Ascending aorta (tissue), 2 donors: Measurements from ENCODE around the gene PCDH9. TPM values are rescaled to one million over a fixed set of nuclear protein-coding genes. Genes with fewer than 3 reads are reported as not detected.

ENCODE experiments used
- DNase-seq, 2 donors: peaks; one replicate each; pipeline ENCODE4 v3.0.0-alpha.2; 2019; ENCODE audit warnings: low spot score in 2 of 2
- H3K27ac ChIP-seq, 2 donors: fragments of 200-600 bp; sonication (generic); one replicate each; pipeline ENCODE4 v1.5.1; 2016 to 2017; ENCODE audit warnings: mild to moderate bottlenecking in 1 of 2
- H3K27me3 ChIP-seq: fragments of 200-600 bp; sonication (generic); one replicate; pipeline ENCODE4 v1.5.1; 2017
- H3K36me3 ChIP-seq, 2 donors: fragments of 200-600 bp; sonication (generic); one replicate each; pipeline ENCODE4 v1.5.1; 2016
- H3K4me1 ChIP-seq, 2 donors: fragments of 200-600 bp; sonication (generic); one replicate each; pipeline ENCODE4 v1.5.1; 2016 to 2017; ENCODE audit warnings: mild to moderate bottlenecking in 1 of 2
- H3K4me3 ChIP-seq, 2 donors: fragments of 200-600 bp; sonication (generic); one replicate each; pipeline ENCODE4 v1.5.1; 2016 to 2017; ENCODE audit warnings: mild to moderate bottlenecking in 1 of 2
- H3K9me3 ChIP-seq, 2 donors: fragments of 200-600 bp; sonication (generic); one replicate each; pipeline ENCODE4 v1.5.1; 2016
- intact Hi-C: fragments of 100-400 bp; cut with DNase I; formaldehyde crosslinking; loops from one replicate; pipeline ENCODE4 v1.15.1; 2023
- total RNA-seq: library from RNA; depleted of rRNA; stranded (reverse); fragments of >200 nt; gene quantifications from one replicate; pipeline ENCODE4 v1.1.0, GENCODE V29; 2016
- TF ChIP-seq, protein P1 (sequence below), 3 experiments: fragments of 200-600 bp in 2 of 3; fragments of 450-650 bp in 1 of 3; sonication (generic) in 2 of 3; IDR thresholded peaks; one replicate each; pipeline ENCODE4 v1.5.1; 2016 to 2019; ENCODE audit warnings: antibody characterized with exemption in 3 of 3, mild to moderate bottlenecking in 1 of 3, moderate library complexity in 1 of 3

PCDH9 gene
- total RNA-seq, 1 donor from 2014 or later, result 3.6 TPM

- H3K9me3 ChIP-seq, result no peaks in the 10 kb centered on the region
- H3K36me3 ChIP-seq, result no peaks in the 10 kb centered on the region
- no peaks in the 10 kb centered on the region for H3K4me1 ChIP-seq
- TF ChIP-seq, protein P1, sequence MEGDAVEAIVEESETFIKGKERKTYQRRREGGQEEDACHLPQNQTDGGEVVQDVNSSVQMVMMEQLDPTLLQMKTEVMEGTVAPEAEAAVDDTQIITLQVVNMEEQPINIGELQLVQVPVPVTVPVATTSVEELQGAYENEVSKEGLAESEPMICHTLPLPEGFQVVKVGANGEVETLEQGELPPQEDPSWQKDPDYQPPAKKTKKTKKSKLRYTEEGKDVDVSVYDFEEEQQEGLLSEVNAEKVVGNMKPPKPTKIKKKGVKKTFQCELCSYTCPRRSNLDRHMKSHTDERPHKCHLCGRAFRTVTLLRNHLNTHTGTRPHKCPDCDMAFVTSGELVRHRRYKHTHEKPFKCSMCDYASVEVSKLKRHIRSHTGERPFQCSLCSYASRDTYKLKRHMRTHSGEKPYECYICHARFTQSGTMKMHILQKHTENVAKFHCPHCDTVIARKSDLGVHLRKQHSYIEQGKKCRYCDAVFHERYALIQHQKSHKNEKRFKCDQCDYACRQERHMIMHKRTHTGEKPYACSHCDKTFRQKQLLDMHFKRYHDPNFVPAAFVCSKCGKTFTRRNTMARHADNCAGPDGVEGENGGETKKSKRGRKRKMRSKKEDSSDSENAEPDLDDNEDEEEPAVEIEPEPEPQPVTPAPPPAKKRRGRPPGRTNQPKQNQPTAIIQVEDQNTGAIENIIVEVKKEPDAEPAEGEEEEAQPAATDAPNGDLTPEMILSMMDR (IDR thresholded peaks at IDR 0.05), result no peak
- H3K4me3 ChIP-seq, result no peak overlapping the region
- H3K27ac ChIP-seq, result no peak overlapping the region
- intact Hi-C loops, result no loop called here
- H3K27me3 ChIP-seq, result no peaks in the 10 kb centered on the region
- no peak for DNase-seq
These were observed 701.1 kb downstream of the PCDH9 start for GRCh38 chr13:66528944-66529576.

- TF ChIP-seq, protein P1 (IDR thresholded peaks at IDR 0.05), result no peak
- Histone ChIP-seq H3K36me3 (no peaks in the 10 kb centered on the region), H3K4me1 (no peaks in the 10 kb centered on the region), H3K27me3 (no peaks in the 10 kb centered on the region), H3K4me3 (no peak overlapping the region), H3K27ac (no peak overlapping the region), H3K9me3 (no peaks in the 10 kb centered on the region)
- intact Hi-C loops, result no loop called here
- no peak for DNase-seq
These were observed 702.0 kb downstream of the PCDH9 start for GRCh38 chr13:66528180-66528579.

DNA sequence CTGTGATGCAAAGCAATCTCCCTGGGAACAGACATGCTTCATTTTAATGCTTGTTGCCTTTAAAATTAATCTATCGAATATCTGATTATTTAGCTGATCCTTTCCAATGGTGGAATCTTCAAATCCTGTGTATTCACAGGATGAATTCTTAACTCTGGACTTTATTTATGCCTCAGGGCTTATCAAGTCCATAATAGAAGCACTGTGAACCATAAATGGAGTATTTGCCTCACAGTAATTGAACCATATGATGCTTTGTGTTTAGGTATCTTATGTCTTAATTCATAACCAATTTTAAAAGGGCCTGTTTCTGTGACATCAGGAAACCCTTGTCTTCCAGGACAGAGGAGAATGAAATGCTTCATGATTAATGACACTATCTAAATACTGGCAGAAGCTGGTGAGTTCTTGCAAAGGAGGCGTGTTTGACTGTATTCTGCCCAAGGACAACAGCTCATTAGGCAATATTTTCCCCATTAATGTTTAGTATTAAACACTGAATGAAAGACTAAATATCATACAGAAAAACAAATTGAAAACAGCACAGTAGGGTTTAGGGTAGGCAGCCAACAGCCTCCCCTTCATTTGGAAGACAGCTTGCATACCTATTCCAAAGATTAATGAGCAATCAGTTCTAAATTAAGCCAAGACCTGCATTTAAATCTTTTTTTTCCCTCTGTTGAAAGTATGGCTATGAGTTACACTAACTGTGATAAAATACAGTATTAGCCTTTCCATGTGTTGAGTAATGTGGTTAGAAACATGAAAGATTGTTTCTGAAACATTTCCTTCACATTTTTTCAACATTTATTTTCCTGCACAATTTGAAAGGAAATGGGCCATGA is 709.4 kb downstream of the PCDH9 start:
- intact Hi-C loops, result no loop called here
- Histone ChIP-seq H3K9me3 (no peaks in the 10 kb centered on the region), H3K27me3 (no peaks in the 10 kb centered on the region), H3K27ac (no peak overlapping the region), H3K4me3 (no peak overlapping the region), H3K4me1 (no peaks in the 10 kb centered on the region), H3K36me3 (no peaks in the 10 kb centered on the region)
- no peak for DNase-seq
- TF ChIP-seq, protein P1 (IDR thresholded peaks at IDR 0.05), result no peak

- intact Hi-C loops, result no loop called here
- H3K27me3 ChIP-seq, result no peaks in the 10 kb centered on the region
- no peak overlapping the region for H3K4me3 ChIP-seq
- DNase-seq, result no peak
- no peaks in the 10 kb centered on the region for H3K4me1 ChIP-seq
- TF ChIP-seq, protein P1 (IDR thresholded peaks at IDR 0.05), result no peak
- no peaks in the 10 kb centered on the region for H3K36me3 ChIP-seq
- H3K27ac ChIP-seq, result no peak overlapping the region
- H3K9me3 ChIP-seq, result no peaks in the 10 kb centered on the region
These were observed 710.9 kb downstream of the PCDH9 start for GRCh38 chr13:66519259-66519658.

DNA sequence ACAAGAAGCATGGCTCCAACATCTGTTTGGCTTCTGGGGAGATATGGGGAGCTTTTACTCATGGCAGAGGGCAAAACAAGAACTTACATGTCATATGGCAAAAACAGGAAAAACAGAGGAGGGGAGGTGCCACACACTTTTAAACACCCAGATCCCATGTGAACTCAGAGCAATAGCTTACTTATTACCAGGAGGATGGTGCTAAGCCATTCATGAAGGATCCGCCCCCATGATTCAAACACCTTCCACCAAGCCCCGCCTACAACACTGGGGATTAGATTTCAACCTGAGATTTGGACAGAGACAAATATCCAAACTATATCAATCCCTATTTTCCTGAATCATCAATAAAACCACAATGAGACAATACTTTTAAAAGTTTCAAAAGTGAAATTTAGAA is 712.1 kb downstream of the PCDH9 start:
- Histone ChIP-seq H3K9me3 (no peaks in the 10 kb centered on the region), H3K27ac (no peak overlapping the region), H3K4me1 (no peaks in the 10 kb centered on the region), H3K4me3 (no peak overlapping the region), H3K36me3 (no peaks in the 10 kb centered on the region), H3K27me3 (no peaks in the 10 kb centered on the region)
- no peak for DNase-seq
- intact Hi-C loops, result no loop called here
- TF ChIP-seq, protein P1 (IDR thresholded peaks at IDR 0.05), result no peak
